Transverse colon (tissue), 4 donors: ENCODE data around the gene TRPM8. TPM values are rescaled to one million over a fixed set of nuclear protein-coding genes. Genes with fewer than 3 reads are reported as not detected.
"Not testable (repeated sequence)": the region's sequence is repeated elsewhere in the genome, so short reads cannot be mapped to it uniquely, and the experiment has no call there.

ENCODE experiments used
- DNase-seq: peaks from one replicate; pipeline ENCODE4 v3.0.0-alpha.2; 2019
- H3K27ac ChIP-seq, 4 donors: fragments of 200-600 bp; sonication (generic); 2 replicates each; pipeline ENCODE4 v1.5.1; 2016 to 2018; ENCODE audit warnings: inconsistent platforms in 4 of 4
- H3K27me3 ChIP-seq: fragments of 200-600 bp; sonication (generic); 2 replicates; pipeline ENCODE4 v1.5.1; 2017; ENCODE audit warnings: inconsistent platforms
- H3K36me3 ChIP-seq, 4 donors: fragments of 200-600 bp; sonication (generic); 2 replicates each; pipeline ENCODE4 v1.5.1; 2017 to 2019; ENCODE audit warnings: inconsistent platforms in 4 of 4
- H3K4me1 ChIP-seq, 4 donors: fragments of 200-600 bp; sonication (generic); 2 replicates each; pipeline ENCODE4 v1.5.1; 2017 to 2020; ENCODE audit warnings: inconsistent platforms in 4 of 4
- H3K4me3 ChIP-seq, 4 donors: fragments of 200-600 bp; sonication (generic); 1 replicate in 1 of 4; 2 replicates in 3 of 4; pipeline versions ENCODE4 v1.5.1 to v1.6.1; 2017 to 2019; ENCODE audit warnings: inconsistent platforms in 4 of 4
- H3K9me3 ChIP-seq, 2 donors: fragments of 200-600 bp; sonication (generic); 2 replicates each; pipeline ENCODE4 v1.5.1; 2017 to 2019; ENCODE audit warnings: inconsistent platforms in 2 of 2
- CTCF ChIP-seq, 5 experiments: fragments of 200-600 bp in 3 of 5; fragments of 450-650 bp in 2 of 5; sonication (generic) in 3 of 5; IDR thresholded peaks; 1 replicate in 2 of 5; 2 replicates in 3 of 5; pipeline ENCODE4 v1.5.1; 2016 to 2017; ENCODE audit warnings: antibody characterized with exemption in 5 of 5, inconsistent platforms in 3 of 5, mild to moderate bottlenecking in 2 of 5, moderate library complexity in 1 of 5
- EP300 ChIP-seq: sonication (generic); formaldehyde crosslinking; IDR thresholded peaks from one replicate; pipeline ENCODE4 v1.6.1; 2017; ENCODE audit warnings: antibody characterized with exemption, low read depth
- POLR2A ChIP-seq: fragments of 450-650 bp; IDR thresholded peaks from one replicate; pipeline ENCODE4 v1.6.1; 2016; ENCODE audit warnings: antibody characterized with exemption, mild to moderate bottlenecking, moderate library complexity
- POLR2AphosphoS5 ChIP-seq, 3 donors: sonication (generic); formaldehyde crosslinking; IDR thresholded peaks; one replicate each; pipeline ENCODE4 v1.6.1; 2016; ENCODE audit warnings: antibody characterized with exemption in 3 of 3
- WGBS, 2 donors: methylation state at CpG; one replicate each; pipeline ENCODE4 v1.1.5; 2018; ENCODE audit warnings: low coverage in 1 of 2; 5-methylcytosine and 5-hydroxymethylcytosine counted together
- in situ Hi-C, 4 donors: fragments of 200-750 bp; cut with MboI; loops; one replicate each; pipeline versions ENCODE4 v1.15.0 to v1.15.1; 2017; ENCODE audit warnings: low sequenced_read_pairs in 3 of 4, low pct_ligation_motif_present in 1 of 4, low pct_unique_long_range_greater_than_20kb in 1 of 4
- intact Hi-C: fragments of 100-400 bp; cut with DNase I; formaldehyde crosslinking; loops from one replicate; pipeline ENCODE4 v1.15.1; 2023; ENCODE audit warnings: low total_unique reads
- total RNA-seq, 4 donors: library from RNA; depleted of rRNA; stranded (reverse); fragments of >200 nt; gene quantifications; one replicate each; pipeline ENCODE4 v1.1.0, GENCODE V29; 2016

TRPM8 gene
- total RNA-seq, 4 donors from 2014 or later, result not detected

GRCh38 chr2:233965032-233965603 is 47.9 kb downstream of the TRPM8 start:
- Histone ChIP-seq H3K27me3 (no peaks in the 10 kb centered on the region), H3K4me1 (no peaks in the 10 kb centered on the region), H3K36me3 (no peaks in the 10 kb centered on the region), H3K9me3 (no peaks in the 10 kb centered on the region), H3K27ac (no peak overlapping the region), H3K4me3 (no peak overlapping the region)
- no peak for TF ChIP-seq CTCF (IDR thresholded peaks at IDR 0.05)
- no peak for TF ChIP-seq POLR2A
- no peak for TF ChIP-seq EP300
- TF ChIP-seq POLR2AphosphoS5 (IDR thresholded peaks at IDR 0.05), result no peak
- 61 to 84% methylated on average over 2 to 10 of the region's 10 CpGs for WGBS, 2 donors
- intact Hi-C loops (no loop called here), in situ Hi-C loops (loop anchor here in 2 of 4 donors (25.0 kb wide), 2 partner anchors 572 to 1147 kb away; no protein-coding TSS in a partner anchor)
- DNase-seq, result no peak

DNA sequence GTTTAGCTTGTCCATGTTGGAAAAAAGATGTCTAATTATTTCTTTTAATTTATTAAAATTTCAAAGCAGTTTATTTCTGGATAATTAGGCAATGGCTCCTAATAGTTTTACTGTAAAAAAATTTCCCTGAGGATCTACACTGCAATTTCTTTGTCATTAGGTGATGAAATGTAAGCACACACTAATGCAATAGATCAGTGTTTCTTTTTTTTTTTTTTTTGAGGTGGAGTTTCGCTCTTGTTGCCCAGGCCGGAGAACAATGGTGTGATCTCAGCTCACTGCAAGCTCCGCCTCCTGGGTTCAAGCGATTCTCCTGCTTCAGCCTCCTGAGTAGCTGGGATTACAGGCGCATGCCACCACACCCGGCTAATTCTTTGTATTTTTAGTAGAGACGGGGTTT is 48.5 kb downstream of the TRPM8 start:
- H3K4me1 ChIP-seq, H3K27me3 ChIP-seq, H3K36me3 ChIP-seq, H3K27ac ChIP-seq, H3K9me3 ChIP-seq, DNase-seq, intact Hi-C loops, H3K4me3 ChIP-seq: not testable (repeated sequence)
- WGBS, 2 donors, result 83 to 90% methylated on average over 3 to 7 of the region's 7 CpGs
- in situ Hi-C loops, result loop anchor here in 2 of 4 donors (25.0 kb wide), 2 partner anchors 572 to 1147 kb away; no protein-coding TSS in a partner anchor

DNA sequence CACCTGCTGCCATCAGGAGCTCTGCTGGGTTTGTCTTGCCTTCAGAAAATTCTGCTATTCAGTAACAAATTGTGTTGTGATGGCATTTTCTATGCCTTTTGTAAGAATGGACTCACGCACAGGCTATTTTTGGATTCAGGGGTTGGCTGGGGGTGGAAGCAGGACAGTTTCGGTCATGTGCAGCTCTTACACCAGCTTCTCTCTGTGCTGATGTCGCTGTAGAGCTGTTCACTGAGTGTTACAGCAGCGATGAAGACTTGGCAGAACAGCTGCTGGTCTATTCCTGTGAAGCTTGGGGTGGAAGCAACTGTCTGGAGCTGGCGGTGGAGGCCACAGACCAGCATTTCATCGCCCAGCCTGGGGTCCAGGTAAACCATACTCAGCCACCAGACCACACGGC is 49.2 kb downstream of the TRPM8 start:
- Histone ChIP-seq H3K36me3 (no peaks in the 10 kb centered on the region), H3K27ac (no peak overlapping the region), H3K9me3 (no peaks in the 10 kb centered on the region), H3K4me1 (no peaks in the 10 kb centered on the region), H3K27me3 (no peaks in the 10 kb centered on the region), H3K4me3 (no peak overlapping the region)
- no peak for DNase-seq
- TF ChIP-seq POLR2AphosphoS5 (IDR thresholded peaks at IDR 0.05) (no peak), CTCF (IDR thresholded peaks at IDR 0.05) (no peak), POLR2A (no peak), EP300 (no peak)
- intact Hi-C loops (no loop called here), in situ Hi-C loops (loop anchor here in 2 of 4 donors (25.0 kb wide), 2 partner anchors 571 to 1146 kb away; no protein-coding TSS in a partner anchor)
- WGBS, 2 donors, result 81 to 100% methylated on average over 1 to 7 of the region's 7 CpGs

DNA sequence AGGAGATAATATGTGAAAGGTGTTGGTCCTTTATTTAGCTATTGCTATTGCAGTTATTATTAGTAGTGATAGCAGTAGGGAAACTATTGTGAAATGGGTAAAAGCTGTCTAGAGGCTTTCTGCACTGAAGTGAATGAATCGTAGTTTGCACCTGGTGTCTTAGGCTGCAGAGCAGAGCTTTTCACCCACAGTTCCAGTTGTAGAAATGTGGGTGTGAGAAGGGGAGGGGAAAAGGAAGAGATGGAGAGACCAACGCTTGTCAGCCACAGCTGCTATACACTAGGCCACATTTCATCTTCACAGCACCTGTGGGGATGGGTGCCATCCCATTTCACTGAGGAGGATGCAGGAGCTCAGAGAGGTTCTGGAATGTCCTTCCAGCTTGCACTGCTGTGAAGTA is 50.0 kb downstream of the TRPM8 start:
- Histone ChIP-seq H3K9me3 (no peaks in the 10 kb centered on the region), H3K27me3 (no peaks in the 10 kb centered on the region), H3K36me3 (no peaks in the 10 kb centered on the region), H3K27ac (no peak overlapping the region), H3K4me3 (no peak overlapping the region), H3K4me1 (no peaks in the 10 kb centered on the region)
- no peak for DNase-seq
- intact Hi-C loops, result no loop called here
- 70 to 74% methylated on average over 2 of the region's 2 CpGs for WGBS, 2 donors
- TF ChIP-seq POLR2A (no peak), POLR2AphosphoS5 (IDR thresholded peaks at IDR 0.05) (no peak), EP300 (no peak), CTCF (IDR thresholded peaks at IDR 0.05) (no peak)
- in situ Hi-C loops, result loop anchor here in 2 of 4 donors (25.0 kb wide), 2 partner anchors 570 to 1145 kb away; no protein-coding TSS in a partner anchor

DNA sequence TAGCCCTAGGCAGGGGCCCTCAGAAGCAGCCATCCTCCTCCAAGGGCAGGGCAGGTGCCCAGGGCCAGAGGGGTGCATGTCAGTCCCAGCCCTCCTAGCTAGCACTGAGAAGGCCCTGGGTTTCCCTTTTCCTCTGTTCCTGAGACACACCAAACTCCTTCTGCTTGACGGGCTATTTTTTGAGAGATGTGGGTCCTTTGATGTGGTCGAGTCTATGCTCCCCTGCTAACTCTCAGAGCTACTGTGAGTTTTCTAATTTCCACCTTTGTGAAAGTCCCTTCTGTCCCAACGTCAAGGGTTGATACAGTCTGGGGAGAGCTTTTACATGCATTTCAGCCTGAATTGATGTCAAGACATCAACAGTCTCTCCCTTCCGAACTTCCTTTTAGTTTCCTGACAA is 51.4 kb downstream of the TRPM8 start:
- no peaks in the 10 kb centered on the region for H3K4me1 ChIP-seq
- in situ Hi-C loops, result loop anchor here in 2 of 4 donors (25.0 kb wide), 2 partner anchors 569 to 1144 kb away; no protein-coding TSS in a partner anchor
- TF ChIP-seq CTCF (IDR thresholded peaks at IDR 0.05) (no peak), EP300 (no peak), POLR2A (no peak), POLR2AphosphoS5 (IDR thresholded peaks at IDR 0.05) (no peak)
- no peak overlapping the region for H3K27ac ChIP-seq
- H3K4me3 ChIP-seq, result no peak overlapping the region
- H3K36me3 ChIP-seq, result no peaks in the 10 kb centered on the region
- 64 to 65% methylated on average over 4 of the region's 4 CpGs for WGBS, 2 donors
- intact Hi-C loops, result no loop called here
- no peaks in the 10 kb centered on the region for H3K27me3 ChIP-seq
- no peaks in the 10 kb centered on the region for H3K9me3 ChIP-seq
- DNase-seq, result no peak

DNA sequence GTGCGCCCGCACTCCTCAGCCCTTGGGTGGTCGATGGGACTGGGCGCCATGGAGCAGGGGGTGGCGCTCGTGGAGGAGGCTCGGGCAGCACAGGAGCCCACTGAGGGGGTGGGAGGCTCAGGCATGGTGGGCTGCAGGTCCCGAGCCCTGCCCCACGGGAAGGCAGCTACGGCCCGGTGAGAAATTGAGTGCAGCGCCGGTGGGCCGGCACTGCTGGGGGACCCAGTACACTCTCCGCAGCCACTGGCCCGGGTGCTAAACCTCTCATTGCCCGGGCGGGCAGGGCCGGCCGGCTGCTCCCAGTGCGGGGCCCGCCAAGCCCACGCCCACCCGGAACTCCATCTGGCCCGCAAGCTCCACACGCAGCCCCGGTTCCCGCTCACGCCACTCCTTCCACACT is 55.3 kb downstream of the TRPM8 start:
- H3K27ac ChIP-seq, intact Hi-C loops, H3K27me3 ChIP-seq, H3K9me3 ChIP-seq, H3K4me3 ChIP-seq, DNase-seq, H3K36me3 ChIP-seq, H3K4me1 ChIP-seq: not testable (repeated sequence)
- in situ Hi-C loops, result loop anchor here in 2 of 4 donors (25.0 kb wide), 2 partner anchors 565 to 1140 kb away; no protein-coding TSS in a partner anchor
- WGBS, 2 donors, result 99% methylated on average over 26 of the region's 29 CpGs; no CpG with 5 or more reads in 1 of the 2 donors
